K562 (cell line): ENCODE results near the gene ZKSCAN5. TPM values are rescaled to one million over a fixed set of nuclear protein-coding genes. Genes with fewer than 3 reads are reported as not detected.
A peak's percentile ranks its signal among the peaks of the same experiment; 100 is the strongest.

ENCODE experiments used
- ADNP ChIP-seq: fragments of 200-800 bp; sonication (Bioruptor generic); IDR thresholded peaks from 2 replicates; pipeline ENCODE4 v1.6.1; 2016; ENCODE audit warnings: missing genetic modification characterization, missing compliant biosample characterization
- AFF1 ChIP-seq, 2 experiments: fragments of 450-650 bp; IDR thresholded peaks; 2 replicates each; pipeline ENCODE4 v1.6.1; 2018; ENCODE audit warnings: mild to moderate bottlenecking in 2 of 2, low read depth in 1 of 2; ENCODE audit not compliant: partially characterized antibody in 2 of 2
- BHLHE40 ChIP-seq: IDR thresholded peaks from 2 replicates; pipeline ENCODE4 v1.6.1; 2011; ENCODE audit warnings: low read length, improper control_type of control experiment
- HLTF ChIP-seq: fragments of 450-650 bp; IDR thresholded peaks from 2 replicates; pipeline ENCODE4 v1.6.1; 2016
- LCOR ChIP-seq: sonication (generic); formaldehyde crosslinking; IDR thresholded peaks from 2 replicates; pipeline ENCODE4 v1.8.0; 2022; ENCODE audit warnings: mild to moderate bottlenecking, missing genetic modification reagents
- MIER1 ChIP-seq: fragments of 450-650 bp; IDR thresholded peaks from 2 replicates; pipeline ENCODE4 v1.6.1; 2016; ENCODE audit warnings: antibody characterized with exemption, mild to moderate bottlenecking, low read depth
- POLR2A ChIP-seq: fragments of 450-650 bp; conservative IDR thresholded peaks from 2 replicates; pipeline ENCODE4 v1.6.1; 2016
- POLR2AphosphoS2 ChIP-seq: IDR thresholded peaks from 2 replicates; pipeline ENCODE4 v1.6.1; 2012; ENCODE audit warnings: low read length, improper control_type of control experiment
- PURB ChIP-seq: sonication (generic); formaldehyde crosslinking; IDR thresholded peaks from 2 replicates; pipeline ENCODE4 v1.9.0; 2021; ENCODE audit warnings: low read depth, mild to moderate bottlenecking, missing genetic modification reagents
- SETDB1 ChIP-seq: IDR thresholded peaks from one replicate; pipeline ENCODE4 v1.6.1; 2012; ENCODE audit warnings: low read length, control low read depth, inconsistent platforms
- VEZF1 ChIP-seq: fragments of 200-800 bp; sonication (Bioruptor generic); IDR thresholded peaks from 2 replicates; pipeline ENCODE4 v1.6.1; 2017; ENCODE audit warnings: missing genetic modification characterization, missing compliant biosample characterization
- ZBTB1 ChIP-seq: sonication (generic); formaldehyde crosslinking; IDR thresholded peaks from 2 replicates; pipeline ENCODE4 v1.8.1; 2023; ENCODE audit warnings: missing genetic modification reagents, low read depth, mild to moderate bottlenecking, borderline replicate concordance
- ZNF318 ChIP-seq, 2 experiments: fragments of 450-650 bp; IDR thresholded peaks; 2 replicates each; pipeline ENCODE4 v1.6.1; 2016; ENCODE audit warnings: mild to moderate bottlenecking in 2 of 2, borderline replicate concordance in 1 of 2, low read depth in 1 of 2, moderate library complexity in 1 of 2
- polyA plus RNA-seq, 8 experiments: library from polyadenylated mRNA; depleted of rRNA in 4 of 8; stranded (reverse) in 5 of 8; unstranded in 3 of 8; fragments of >200 nt; fragmentation: Nextera tagmentation in 2 of 8; fragmentation: Illumina TruSeq in 1 of 8; extraction: Ambion mirVana in 2 of 8; extraction: Trizol in 1 of 8; gene quantifications; 2 replicates each; pipeline versions ENCODE4 v1.2.1 to v1.2.3, GENCODE V29; 2011 to 2014; ENCODE audit warnings: inconsistent platforms in 1 of 8, missing spikeins in 1 of 8
- total RNA-seq, 7 experiments: library from RNA; depleted of rRNA in 6 of 7; stranded (reverse); fragments of >200 nt in 6 of 7; fragmentation: Illumina TruSeq in 2 of 7; extraction: Trizol in 2 of 7; gene quantifications; 2 replicates each; pipeline versions ENCODE4 v1.2.1 to v1.2.3, GENCODE V29; 2011 to 2021; ENCODE audit warnings: low replicate concordance in 1 of 7

Gene ZKSCAN5
- total and polyA plus RNA-seq, 9 of the 15 experiments (the other 6 are each of a cell fraction or from before 2014, with no cell fraction given): 4.2 to 19.0 (median 15.0) TPM

DNA sequence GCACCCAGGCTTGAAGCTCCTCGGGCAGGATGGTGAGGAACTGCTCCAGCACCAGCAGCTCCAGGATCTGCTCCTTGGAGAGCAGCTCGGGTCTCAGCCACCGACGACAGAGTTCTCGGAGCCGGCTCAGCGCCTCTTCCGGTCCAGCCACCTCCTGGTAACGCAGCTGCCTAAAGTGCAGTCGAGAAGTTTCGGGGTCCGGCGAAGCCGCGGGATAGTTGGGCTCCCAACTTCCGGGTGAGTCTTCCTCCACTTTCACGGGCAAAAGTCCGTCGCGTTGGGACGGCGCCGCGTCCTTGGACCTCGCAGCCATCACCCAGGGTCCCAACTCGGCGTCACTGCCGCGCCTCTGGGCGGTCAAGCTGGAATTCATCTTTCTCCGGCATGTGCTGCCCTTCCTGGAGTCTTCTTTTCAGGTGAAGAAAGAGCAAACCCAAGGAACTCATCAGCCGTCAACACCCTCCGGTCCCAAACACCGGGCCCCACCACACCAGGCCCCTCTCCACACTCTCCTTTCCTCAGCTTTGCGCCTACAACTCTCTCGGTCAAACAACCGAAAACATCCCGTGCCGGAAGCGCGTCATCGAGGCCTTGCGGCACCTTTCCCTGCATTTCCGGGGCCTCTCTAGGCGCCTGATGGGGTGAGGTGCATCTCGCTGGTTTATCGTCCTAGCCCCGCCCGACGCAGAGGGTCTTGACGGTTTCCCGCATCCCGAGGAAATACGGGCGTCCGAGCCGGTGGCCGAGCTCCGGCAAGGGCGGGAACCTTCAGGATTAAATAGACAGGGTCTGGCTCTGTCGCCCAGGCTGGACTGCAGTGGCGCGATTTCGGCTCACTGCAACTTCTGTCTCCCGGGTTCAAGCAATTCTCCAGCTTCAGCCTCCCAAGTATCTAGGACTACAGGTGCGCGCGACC is 4.5 kb upstream of the ZKSCAN5 start, which contains the start of gene ZNF394 (continued):
- TF ChIP-seq ZNF318 (IDR thresholded peaks at IDR 0.05; ENCODE audit: borderline replicate concordance in 1 of 2, low read depth in 1 of 2): no peak
- peak; percentile 65; the same call in 1 of the 2 replicates for TF ChIP-seq HLTF
- peak; percentile 59 for TF ChIP-seq ZBTB1 (CRISPR knock-in tag)
- TF ChIP-seq PURB (CRISPR knock-in tag): no peak
- peak; percentile 63; the same call in 1 of the 2 replicates for TF ChIP-seq POLR2AphosphoS2
- TF ChIP-seq SETDB1: no peak
- no peak for TF ChIP-seq MIER1
- no peak for TF ChIP-seq ADNP (tag)
- TF ChIP-seq VEZF1 (CRISPR knock-in tag): peak; percentile 85
- peak; percentile 97 for TF ChIP-seq POLR2A
- TF ChIP-seq AFF1 (IDR thresholded peaks at IDR 0.05; ENCODE audit: low read depth in 1 of 2, partially characterized antibody in 2 of 2): peak in 1 of 2 experiments; percentile 81
- peak; percentile 91 for TF ChIP-seq LCOR (CRISPR knock-in tag)
- peak; percentile 90 for TF ChIP-seq BHLHE40
